Prostate gland (tissue), 2 donors: ENCODE results near the gene MPPED1.

Experiments
- POLR2A ChIP-seq: fragments of 450-650 bp; IDR thresholded peaks from one replicate; pipeline ENCODE4 v1.6.1; 2016; ENCODE audit warnings: antibody characterized with exemption, mild to moderate bottlenecking
- POLR2AphosphoS5 ChIP-seq: sonication (generic); formaldehyde crosslinking; IDR thresholded peaks from one replicate; pipeline ENCODE4 v1.6.1; 2017; ENCODE audit warnings: antibody characterized with exemption
- TF ChIP-seq, protein P1 (sequence below), 4 experiments: fragments of 200-600 bp in 2 of 4; fragments of 450-650 bp in 2 of 4; sonication (generic) in 2 of 4; IDR thresholded peaks; 1 replicate in 3 of 4; 2 replicates in 1 of 4; pipeline ENCODE4 v1.5.1; 2016 to 2019; ENCODE audit warnings: antibody characterized with exemption in 4 of 4, mild to moderate bottlenecking in 2 of 4, moderate library complexity in 2 of 4

- TF ChIP-seq, protein P1, sequence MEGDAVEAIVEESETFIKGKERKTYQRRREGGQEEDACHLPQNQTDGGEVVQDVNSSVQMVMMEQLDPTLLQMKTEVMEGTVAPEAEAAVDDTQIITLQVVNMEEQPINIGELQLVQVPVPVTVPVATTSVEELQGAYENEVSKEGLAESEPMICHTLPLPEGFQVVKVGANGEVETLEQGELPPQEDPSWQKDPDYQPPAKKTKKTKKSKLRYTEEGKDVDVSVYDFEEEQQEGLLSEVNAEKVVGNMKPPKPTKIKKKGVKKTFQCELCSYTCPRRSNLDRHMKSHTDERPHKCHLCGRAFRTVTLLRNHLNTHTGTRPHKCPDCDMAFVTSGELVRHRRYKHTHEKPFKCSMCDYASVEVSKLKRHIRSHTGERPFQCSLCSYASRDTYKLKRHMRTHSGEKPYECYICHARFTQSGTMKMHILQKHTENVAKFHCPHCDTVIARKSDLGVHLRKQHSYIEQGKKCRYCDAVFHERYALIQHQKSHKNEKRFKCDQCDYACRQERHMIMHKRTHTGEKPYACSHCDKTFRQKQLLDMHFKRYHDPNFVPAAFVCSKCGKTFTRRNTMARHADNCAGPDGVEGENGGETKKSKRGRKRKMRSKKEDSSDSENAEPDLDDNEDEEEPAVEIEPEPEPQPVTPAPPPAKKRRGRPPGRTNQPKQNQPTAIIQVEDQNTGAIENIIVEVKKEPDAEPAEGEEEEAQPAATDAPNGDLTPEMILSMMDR (IDR thresholded peaks at IDR 0.05): no peak
- TF ChIP-seq POLR2A (no peak), POLR2AphosphoS5 (no peak)
Measured at GRCh38 chr22:43465291-43466015, 53.6 kb downstream of the MPPED1 start.
